ENCODE results near the gene NQO1. TPM values are rescaled to one million over a fixed set of nuclear protein-coding genes. Genes with fewer than 3 reads are reported as not detected.

Gene NQO1
- total RNA-seq, 1 donor from 2014 or later: 11.4 TPM

GRCh38 chr16:69688589-69688988 is 37.8 kb downstream of the NQO1 start:
- Histone ChIP-seq H3F3A (ENCODE audit: low read depth) (no peaks in the 10 kb centered on the region), H4K20me1 (ENCODE audit: low read depth) (no peaks in the 10 kb centered on the region), H3K27ac (no peak overlapping the region), H3K79me2 (ENCODE audit: low read depth) (no peaks in the 10 kb centered on the region), H3K27me3 (no peaks in the 10 kb centered on the region), H3K4me1 (no peaks in the 10 kb centered on the region), H3K4me3 (no peak overlapping the region), H3K9ac (no peak overlapping the region), H3K4me2 (no peak overlapping the region), H3K36me3 (peaks cover 8% of the 10 kb centered on the region), H3K9me3 (ENCODE audit: low read depth) (no peaks in the 10 kb centered on the region), H2AFZ (replicated peaks) (no peak overlapping the region)
- no peak for DNase-seq (ENCODE audit: low spot score)
- no peak overlapping the region for H3K4me3 Mint-ChIP-seq
- no peaks in the 10 kb centered on the region for H3K4me1 Mint-ChIP-seq
- no peaks in the 10 kb centered on the region for H3K9me3 Mint-ChIP-seq
- TF ChIP-seq EZH2 (IDR thresholded peaks at IDR 0.05) (no peak), EZH2phosphoT487 (IDR thresholded peaks at IDR 0.05) (no peak), CTCF (IDR thresholded peaks at IDR 0.05) (no peak)
- H3K27me3 Mint-ChIP-seq (ENCODE audit: insufficient read depth, low read depth): peaks cover 2% of the 10 kb centered on the region
- H3K36me3 Mint-ChIP-seq: peaks cover 26% of the 10 kb centered on the region
- no peak overlapping the region for H3K27ac Mint-ChIP-seq

GRCh38 chr16:69680358-69680757 is 46.0 kb downstream of the NQO1 start:
- H3K79me2 ChIP-seq (ENCODE audit: low read depth): no peaks in the 10 kb centered on the region
- H3K9me3 ChIP-seq (ENCODE audit: low read depth): no peaks in the 10 kb centered on the region
- H3K27ac ChIP-seq: no peak overlapping the region
- H2AFZ ChIP-seq (replicated peaks): no peak overlapping the region
- H3K27me3 ChIP-seq: no peaks in the 10 kb centered on the region
- H3K4me3 ChIP-seq: no peak overlapping the region
- DNase-seq (ENCODE audit: low spot score): no peak
- no peaks in the 10 kb centered on the region for H3K4me1 ChIP-seq
- H3K4me2 ChIP-seq: no peak overlapping the region
- H3K4me1 Mint-ChIP-seq: no peaks in the 10 kb centered on the region
- no peaks in the 10 kb centered on the region for H3K27me3 Mint-ChIP-seq (ENCODE audit: insufficient read depth, low read depth)
- H3K9ac ChIP-seq: no peak overlapping the region
- H3K36me3 Mint-ChIP-seq: peaks cover 10% of the 10 kb centered on the region
- no peaks in the 10 kb centered on the region for H4K20me1 ChIP-seq (ENCODE audit: low read depth)
- TF ChIP-seq CTCF (IDR thresholded peaks at IDR 0.05) (no peak), EZH2phosphoT487 (IDR thresholded peaks at IDR 0.05) (no peak), EZH2 (IDR thresholded peaks at IDR 0.05) (no peak)
- H3K4me3 Mint-ChIP-seq: no peak overlapping the region
- peaks cover 7% of the 10 kb centered on the region for H3K36me3 ChIP-seq
- no peak overlapping the region for H3K27ac Mint-ChIP-seq
- H3K9me3 Mint-ChIP-seq: no peaks in the 10 kb centered on the region
- H3F3A ChIP-seq (ENCODE audit: low read depth): no peaks in the 10 kb centered on the region

GRCh38 chr16:69672998-69673713 is 53.2 kb downstream of the NQO1 start:
- TF ChIP-seq EZH2 (IDR thresholded peaks at IDR 0.05): no peak
- no peak for TF ChIP-seq EZH2phosphoT487 (IDR thresholded peaks at IDR 0.05)
- Histone ChIP-seq H3K4me1 (no peaks in the 10 kb centered on the region), H3K9me3 (ENCODE audit: low read depth) (no peaks in the 10 kb centered on the region), H3K4me2 (no peak overlapping the region), H3K27me3 (no peaks in the 10 kb centered on the region), H3F3A (ENCODE audit: low read depth) (no peaks in the 10 kb centered on the region), H4K20me1 (ENCODE audit: low read depth) (no peaks in the 10 kb centered on the region), H3K27ac (no peak overlapping the region), H3K9ac (no peak overlapping the region), H3K79me2 (ENCODE audit: low read depth) (no peaks in the 10 kb centered on the region), H3K36me3 (peaks cover 7% of the 10 kb centered on the region), H2AFZ (replicated peaks) (no peak overlapping the region), H3K4me3 (no peak overlapping the region)
- H3K27me3 Mint-ChIP-seq (ENCODE audit: insufficient read depth, low read depth): no peaks in the 10 kb centered on the region
- H3K4me1 Mint-ChIP-seq: no peaks in the 10 kb centered on the region
- no peaks in the 10 kb centered on the region for H3K9me3 Mint-ChIP-seq
- peaks cover 12% of the 10 kb centered on the region for H3K36me3 Mint-ChIP-seq
- no peak overlapping the region for H3K27ac Mint-ChIP-seq
- DNase-seq (ENCODE audit: low spot score): no peak
- no peak overlapping the region for H3K4me3 Mint-ChIP-seq

GRCh38 chr16:69672315-69672997 is 53.9 kb downstream of the NQO1 start:
- TF ChIP-seq EZH2 (IDR thresholded peaks at IDR 0.05) (no peak), CTCF (IDR thresholded peaks at IDR 0.05) (no peak), EZH2phosphoT487 (IDR thresholded peaks at IDR 0.05) (no peak)
- Histone ChIP-seq H2AFZ (replicated peaks) (no peak overlapping the region), H3K4me3 (no peak overlapping the region), H3K36me3 (peaks cover 5% of the 10 kb centered on the region), H3K9ac (no peak overlapping the region), H4K20me1 (ENCODE audit: low read depth) (no peaks in the 10 kb centered on the region), H3K79me2 (ENCODE audit: low read depth) (no peaks in the 10 kb centered on the region), H3K9me3 (ENCODE audit: low read depth) (no peaks in the 10 kb centered on the region), H3K27ac (no peak overlapping the region), H3K4me1 (no peaks in the 10 kb centered on the region), H3K4me2 (no peak overlapping the region), H3K27me3 (no peaks in the 10 kb centered on the region), H3F3A (ENCODE audit: low read depth) (no peaks in the 10 kb centered on the region)
- no peaks in the 10 kb centered on the region for H3K4me1 Mint-ChIP-seq
- peaks cover 11% of the 10 kb centered on the region for H3K36me3 Mint-ChIP-seq
- no peaks in the 10 kb centered on the region for H3K27me3 Mint-ChIP-seq (ENCODE audit: insufficient read depth, low read depth)
- DNase-seq (ENCODE audit: low spot score): no peak
- no peak overlapping the region for H3K4me3 Mint-ChIP-seq
- no peak overlapping the region for H3K27ac Mint-ChIP-seq
- no peaks in the 10 kb centered on the region for H3K9me3 Mint-ChIP-seq
